NK-92 (cell line): ENCODE measurements around the gene ATG16L1.
"Not testable (repeated sequence)": the region's sequence is repeated elsewhere in the genome, so short reads cannot be mapped to it uniquely, and the experiment has no call there.

ENCODE experiments used
- DNase-seq: peaks from one replicate; lab custom pipeline; 2025; ENCODE audit not compliant: unreplicated experiment; lab: John Stamatoyannopoulos, UW

The ATG16L1 gene

DNA sequence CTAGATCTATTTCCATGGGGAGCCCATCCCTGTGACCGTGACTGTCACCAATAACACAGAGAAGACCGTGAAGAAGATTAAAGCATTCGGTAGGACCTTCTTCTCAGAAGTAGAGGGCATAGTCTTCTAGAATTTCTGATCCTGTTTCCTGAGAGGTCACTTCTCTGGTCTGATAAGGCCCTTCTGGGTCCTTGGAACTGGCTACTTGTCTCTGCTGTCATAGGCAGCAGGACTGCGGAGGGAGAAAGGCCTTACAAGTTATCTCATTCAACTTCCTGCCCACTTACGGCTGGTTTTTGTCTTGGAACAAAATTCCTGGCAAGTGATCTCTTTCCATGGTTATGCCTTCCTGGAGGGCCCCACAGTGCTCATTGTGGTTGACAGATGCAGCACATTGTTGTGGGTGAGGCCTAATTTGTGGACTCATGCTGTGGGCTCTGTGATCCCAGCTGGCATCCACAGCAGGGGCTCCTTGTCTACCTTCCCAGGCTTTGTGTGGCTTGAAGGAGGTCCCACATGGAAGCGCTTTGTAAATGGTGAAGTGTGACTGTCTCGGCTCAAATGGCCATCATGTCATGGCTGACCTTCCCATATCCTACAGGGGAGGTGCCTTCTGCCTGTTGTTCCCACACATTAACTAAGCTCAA lies 78.1 kb downstream of the ATG16L1 start:
- DNase-seq: no peak

DNA sequence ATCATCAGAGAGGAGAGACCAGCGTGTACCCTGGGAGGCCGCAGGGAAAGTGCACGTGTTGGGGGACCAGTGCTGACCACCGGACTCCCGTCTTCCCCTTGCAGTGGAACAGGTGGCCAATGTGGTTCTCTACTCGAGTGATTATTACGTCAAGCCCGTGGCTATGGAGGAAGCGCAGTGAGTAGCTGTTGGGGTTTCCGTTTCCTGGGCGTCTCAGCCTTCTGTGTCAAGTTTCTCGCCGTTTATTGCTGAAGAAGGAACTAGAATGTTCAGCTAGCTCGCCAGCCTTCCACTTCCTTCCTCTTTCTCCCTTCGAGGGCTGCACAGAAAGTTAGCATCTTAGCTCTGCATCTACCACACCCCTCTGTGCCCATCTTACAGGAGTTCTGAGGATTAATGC lies 80.1 kb downstream of the ATG16L1 start:
- no peak for DNase-seq

DNA sequence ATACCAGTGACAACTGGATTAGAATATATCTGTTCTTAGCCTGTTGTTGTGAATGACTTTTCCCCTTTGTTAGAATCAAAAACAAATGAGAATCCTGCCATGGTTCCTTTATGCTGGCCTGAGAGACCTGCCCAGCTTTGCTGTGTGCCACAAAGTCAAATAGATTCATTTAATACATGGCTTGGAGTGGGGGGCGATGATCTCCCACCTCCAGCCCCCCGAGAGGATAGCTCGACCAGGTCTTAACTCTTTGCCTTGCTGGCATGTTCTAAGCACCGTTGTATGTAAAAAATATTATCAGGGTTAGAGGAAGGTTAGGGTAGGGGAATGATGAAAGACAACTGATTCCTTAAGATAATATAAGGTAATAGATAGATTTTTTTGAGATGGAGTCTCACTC lies 80.7 kb downstream of the ATG16L1 start:
- no peak for DNase-seq

DNA sequence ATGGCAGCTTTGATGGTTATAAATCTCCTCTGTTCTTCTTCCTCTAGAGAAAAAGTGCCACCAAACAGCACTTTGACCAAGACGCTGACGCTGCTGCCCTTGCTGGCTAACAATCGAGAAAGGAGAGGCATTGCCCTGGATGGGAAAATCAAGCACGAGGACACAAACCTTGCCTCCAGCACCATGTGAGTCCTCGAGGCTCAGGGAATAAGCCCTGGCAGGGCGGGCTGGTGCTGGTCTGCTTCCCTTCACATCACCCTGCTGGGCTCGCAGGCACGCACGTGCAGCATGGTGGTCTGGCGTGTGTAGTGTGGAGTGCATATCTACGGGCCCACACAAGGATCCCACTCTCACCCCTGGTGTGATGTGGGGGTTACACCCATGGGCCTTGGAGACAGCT lies 83.4 kb downstream of the ATG16L1 start:
- no peak for DNase-seq

DNA sequence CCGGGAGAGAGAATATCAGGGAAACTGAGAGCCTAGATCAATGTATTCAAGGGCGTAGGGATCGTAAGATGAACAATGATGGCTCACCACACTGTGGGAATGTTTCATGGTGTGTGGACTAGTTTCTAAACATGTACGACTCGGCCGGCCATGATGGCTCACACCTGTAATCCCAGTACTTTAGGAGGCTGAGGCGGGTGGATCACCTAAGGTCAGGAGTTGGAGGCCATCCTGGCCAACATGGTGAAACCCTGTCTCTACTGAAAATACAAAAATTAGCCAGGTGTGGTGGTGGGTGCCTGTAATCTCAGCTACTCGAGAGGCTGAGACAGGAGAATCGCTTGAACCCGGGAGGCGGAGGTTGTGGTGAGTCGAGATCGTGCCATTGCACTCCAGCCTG lies 84.6 kb downstream of the ATG16L1 start:
- DNase-seq: not testable (repeated sequence)

DNA sequence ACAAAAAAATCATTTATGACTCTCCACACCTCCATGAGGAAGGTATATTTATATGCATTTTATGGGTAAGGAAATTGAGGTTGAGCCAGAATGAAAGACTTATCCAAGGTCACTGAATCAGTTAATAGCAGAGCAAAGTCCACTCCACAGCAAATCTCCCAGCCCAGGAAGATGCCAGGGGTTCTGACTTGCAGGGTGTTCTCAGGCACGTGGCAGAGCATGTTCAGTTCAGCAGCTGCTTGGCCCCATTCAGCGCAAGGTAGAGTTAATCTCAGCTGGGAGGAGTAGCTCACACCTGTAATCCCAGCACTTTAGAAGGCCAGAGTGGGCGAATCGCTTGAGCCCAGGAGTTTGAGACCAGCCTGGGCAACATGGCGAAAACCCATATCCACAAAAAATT lies 85.1 kb downstream of the ATG16L1 start:
- DNase-seq: no peak

DNA sequence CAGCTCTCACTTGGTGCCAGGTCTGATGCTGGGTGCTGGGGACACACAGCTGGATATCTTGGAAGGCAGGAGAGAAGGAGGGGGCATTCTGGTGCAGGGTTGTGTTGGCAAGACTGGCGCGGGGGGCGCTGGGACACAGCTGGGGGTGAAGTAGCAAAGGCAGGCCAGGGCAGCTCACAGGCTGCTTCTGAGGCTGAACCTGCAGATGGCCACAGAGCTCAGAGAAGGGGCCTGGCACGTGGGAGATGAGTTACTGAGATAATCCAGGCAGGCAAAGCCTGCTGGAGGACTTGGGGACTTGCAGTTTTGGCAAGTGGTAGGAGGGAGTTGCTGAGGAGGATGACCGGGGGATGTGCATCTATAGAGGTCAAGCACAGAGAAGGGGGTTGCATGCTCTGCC lies 86.6 kb downstream of the ATG16L1 start:
- DNase-seq: no peak

DNA sequence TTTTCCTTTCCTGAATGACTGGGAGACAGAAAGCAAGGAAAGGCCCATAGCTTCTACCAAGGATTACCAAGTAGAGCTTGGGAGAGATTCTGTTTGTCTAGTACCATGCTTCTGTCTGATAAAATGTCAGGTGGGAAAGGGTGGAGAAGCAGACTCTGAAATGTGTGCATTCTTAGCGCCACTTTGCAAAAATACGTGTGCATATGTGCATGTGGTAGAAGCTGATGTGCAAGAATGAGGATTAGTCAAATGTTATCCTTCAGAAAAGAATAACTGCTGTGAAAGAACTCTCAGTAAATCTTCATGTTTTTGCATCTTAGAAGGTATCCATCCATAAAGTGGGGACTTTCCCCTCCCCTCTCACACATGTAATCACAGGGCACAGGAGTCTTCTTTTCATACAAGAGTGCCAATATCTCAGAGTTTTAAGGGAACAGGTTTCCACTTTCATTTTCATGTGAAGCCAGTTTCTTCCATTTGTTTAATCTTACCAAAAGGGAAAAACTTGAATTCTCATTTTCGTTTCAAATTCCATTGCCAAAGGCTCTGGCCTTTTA lies 87.4 kb downstream of the ATG16L1 start:
- no peak for DNase-seq

DNA sequence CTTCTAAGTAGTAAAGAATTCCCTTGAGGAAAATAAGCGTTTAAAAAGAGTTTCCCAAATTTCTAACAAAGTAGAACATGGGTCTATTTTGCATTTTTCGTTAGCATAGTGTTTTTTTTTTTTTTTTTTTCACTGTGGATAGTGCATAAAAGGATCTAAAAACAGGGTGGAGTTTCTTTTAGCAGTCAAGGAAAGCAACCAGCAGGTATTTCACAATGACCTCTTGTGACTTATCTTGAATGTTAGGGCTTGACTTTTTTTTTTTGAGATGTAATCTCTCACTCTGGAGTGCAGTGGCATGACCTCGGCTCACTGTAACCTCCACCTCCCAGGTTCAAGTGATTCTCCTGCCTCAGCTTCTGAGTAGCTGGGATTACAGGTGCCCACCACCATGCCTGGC lies 88.0 kb downstream of the ATG16L1 start:
- DNase-seq: no peak

DNA sequence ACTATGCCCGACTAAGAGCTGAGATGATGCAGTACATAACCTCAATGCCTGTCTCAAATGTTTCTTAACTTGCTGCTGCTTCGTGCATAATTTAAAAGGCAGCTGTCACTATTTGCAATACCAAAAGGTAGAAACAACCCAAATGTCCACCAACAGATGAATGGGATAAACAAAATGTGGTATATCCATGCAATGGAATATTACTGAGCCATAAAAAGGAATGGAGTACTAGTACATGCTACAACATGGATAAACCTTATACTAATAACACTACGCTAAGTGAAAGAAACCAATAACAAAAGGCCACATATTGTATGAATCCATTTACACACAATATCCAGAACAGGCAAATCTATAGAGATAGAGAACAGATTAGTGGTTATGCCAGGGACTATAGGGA lies 89.8 kb downstream of the ATG16L1 start:
- DNase-seq: no peak

DNA sequence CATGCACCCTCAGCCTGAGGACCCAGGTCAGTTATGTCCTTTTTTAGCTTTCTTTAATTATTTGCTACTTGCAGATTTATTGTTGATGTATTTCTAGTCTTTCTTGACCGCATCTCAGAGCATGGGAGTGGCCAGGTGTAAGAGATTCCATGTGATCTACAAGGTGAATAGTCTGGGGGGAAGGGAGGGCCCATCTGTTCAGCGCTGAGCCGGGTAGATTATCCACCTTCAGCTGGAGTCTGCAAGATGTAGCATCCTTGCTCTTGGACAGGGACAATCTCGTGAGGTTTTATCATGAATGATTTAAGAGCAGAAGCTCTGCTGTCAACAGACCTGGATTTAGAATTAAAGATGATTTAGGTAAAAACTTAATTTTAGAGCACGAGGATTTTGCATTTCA lies 90.8 kb downstream of the ATG16L1 start:
- no peak for DNase-seq

DNA sequence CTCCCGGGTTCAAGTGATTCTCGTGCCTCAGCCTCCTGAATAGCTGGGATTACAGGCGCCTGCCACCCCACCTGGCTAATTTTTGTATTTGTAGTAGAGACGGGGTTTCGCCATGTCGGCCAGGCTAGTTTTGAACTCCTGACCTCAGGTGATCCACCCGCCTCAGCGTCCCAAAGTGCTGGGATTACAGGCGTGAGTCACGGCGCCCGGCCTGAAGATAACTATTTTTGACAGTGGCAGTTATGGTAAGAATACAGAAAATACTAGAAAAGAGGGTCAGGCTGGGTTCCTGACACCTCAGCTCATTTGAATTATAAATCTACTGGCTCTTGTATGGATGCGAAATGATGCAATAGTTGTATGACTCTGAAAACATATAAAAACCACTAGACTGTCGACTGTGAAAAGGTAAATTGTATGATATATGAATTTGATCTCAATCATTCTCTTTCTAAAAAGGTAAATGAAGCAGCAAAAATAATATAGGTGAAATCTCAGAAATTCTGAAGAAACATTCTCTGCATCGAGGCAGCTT lies 91.8 kb downstream of the ATG16L1 start:
- no peak for DNase-seq
